Tibial artery (tissue), 4 donors: Measurements from ENCODE around the gene PPP6R2.
A peak's percentile ranks its signal among the peaks of the same experiment; 100 is the strongest.

Experiments used
- DNase-seq, 2 donors: peaks; one replicate each; pipeline ENCODE4 v3.0.0-alpha.2; 2019
- H3K27ac ChIP-seq, 2 donors: fragments of 200-600 bp; sonication (generic) in 1 of 2; 1 replicate in 1 of 2; 2 replicates in 1 of 2; pipeline ENCODE4 v1.5.1; 2018 to 2019; ENCODE audit warnings: mild to moderate bottlenecking in 1 of 2
- H3K27me3 ChIP-seq, 2 donors: fragments of 200-600 bp; sonication (generic) in 1 of 2; one replicate each; pipeline versions ENCODE4 v1.5.1 to v1.6.0; 2016 to 2019
- H3K36me3 ChIP-seq, 3 donors: fragments of 200-600 bp; sonication (generic) in 2 of 3; one replicate each; pipeline ENCODE4 v1.5.1; 2016 to 2019; ENCODE audit warnings: mild to moderate bottlenecking in 2 of 3
- H3K4me1 ChIP-seq, 4 donors: fragments of 200-600 bp; sonication (generic) in 2 of 4; 1 replicate in 3 of 4; 2 replicates in 1 of 4; pipeline ENCODE4 v1.5.1; 2016 to 2019
- H3K4me3 ChIP-seq, 2 donors: fragments of 200-600 bp; sonication (generic) in 1 of 2; 1 replicate in 1 of 2; 2 replicates in 1 of 2; pipeline ENCODE4 v1.5.1; 2018 to 2019; ENCODE audit warnings: mild to moderate bottlenecking in 2 of 2
- H3K9me3 ChIP-seq, 3 donors: fragments of 200-600 bp; sonication (generic) in 1 of 3; one replicate each; pipeline ENCODE4 v1.5.1; 2016 to 2019
- CTCF ChIP-seq, 2 experiments: fragments of 200-600 bp in 1 of 2; fragments of 450-650 bp in 1 of 2; IDR thresholded peaks; one replicate each; pipeline ENCODE4 v1.5.1; 2017 to 2019; ENCODE audit warnings: antibody characterized with exemption in 2 of 2, mild to moderate bottlenecking in 1 of 2, moderate library complexity in 1 of 2
- intact Hi-C: fragments of 100-400 bp; cut with DNase I; formaldehyde crosslinking; loops from one replicate; pipeline ENCODE4 v1.15.0; 2023; ENCODE audit warnings: low total_unique reads

PPP6R2 gene

GRCh38 chr22:50301581-50301991, 41.5 kb upstream of the PPP6R2 start:
- Histone ChIP-seq H3K36me3 (peaks cover 0 to 5% (median 0%) of the 10 kb centered on the region in 3 donors), H3K9me3 (no peaks in the 10 kb centered on the region), H3K4me1 (peaks cover 25 to 93% (median 91%) of the 10 kb centered on the region in 4 donors), H3K27ac (peak overlapping the region; percentile 92 to 95), H3K27me3 (no peaks in the 10 kb centered on the region), H3K4me3 (peak overlapping the region; percentile 2 to 46)
- DNase-seq = no peak
- intact Hi-C loops = loop anchor here (10.0 kb wide), 1 partner anchor 337 kb away; the partner anchor contains the start of gene PIM3
- TF ChIP-seq CTCF (IDR thresholded peaks at IDR 0.05) = no peak

GRCh38 chr22:50302041-50302541, 41.0 kb upstream of the PPP6R2 start:
- Histone ChIP-seq H3K36me3 (peaks cover 0 to 5% (median 0%) of the 10 kb centered on the region in 3 donors), H3K4me3 (peak overlapping the region in 1 of 2 donors; percentile 46), H3K27me3 (no peaks in the 10 kb centered on the region), H3K27ac (peak overlapping the region; percentile 92 to 95), H3K4me1 (peaks cover 25 to 88% (median 86%) of the 10 kb centered on the region in 4 donors), H3K9me3 (no peaks in the 10 kb centered on the region)
- intact Hi-C loops = loop anchor here (10.0 kb wide), 1 partner anchor 337 kb away; the partner anchor contains the start of gene PIM3
- DNase-seq = no peak
- no peak for TF ChIP-seq CTCF (IDR thresholded peaks at IDR 0.05)

- Histone ChIP-seq H3K27me3 (no peaks in the 10 kb centered on the region), H3K36me3 (peaks cover 0 to 5% (median 0%) of the 10 kb centered on the region in 3 donors), H3K4me1 (peaks cover 25 to 83% (median 81%) of the 10 kb centered on the region in 4 donors), H3K4me3 (no peak overlapping the region), H3K9me3 (no peaks in the 10 kb centered on the region), H3K27ac (peak overlapping the region; percentile 92 to 95)
- DNase-seq = no peak
- no peak for TF ChIP-seq CTCF (IDR thresholded peaks at IDR 0.05)
- intact Hi-C loops = loop anchor here (10.0 kb wide), 1 partner anchor 338 kb away; the partner anchor contains the start of gene PIM3
Measured at GRCh38 chr22:50302564-50302963, 40.6 kb upstream of the PPP6R2 start.

GRCh38 chr22:50303515-50303847, 39.6 kb upstream of the PPP6R2 start:
- Histone ChIP-seq H3K36me3 (peaks cover 0 to 5% (median 0%) of the 10 kb centered on the region in 3 donors), H3K27me3 (no peaks in the 10 kb centered on the region), H3K4me1 (peaks cover 25 to 82% (median 81%) of the 10 kb centered on the region in 4 donors), H3K27ac (peak overlapping the region; percentile 92 to 95), H3K4me3 (peak overlapping the region in 1 of 2 donors; percentile 72), H3K9me3 (no peaks in the 10 kb centered on the region)
- DNase-seq = no peak
- TF ChIP-seq CTCF (IDR thresholded peaks at IDR 0.05) = no peak
- intact Hi-C loops = loop anchor here (10.0 kb wide), 1 partner anchor 339 kb away; the partner anchor contains the start of gene PIM3

- DNase-seq = peak; percentile 70 to 84
- Histone ChIP-seq H3K4me1 (peaks cover 25 to 82% (median 81%) of the 10 kb centered on the region in 4 donors), H3K36me3 (peaks cover 0 to 5% (median 0%) of the 10 kb centered on the region in 3 donors), H3K4me3 (peak overlapping the region; percentile 72 to 86), H3K9me3 (no peaks in the 10 kb centered on the region), H3K27me3 (no peaks in the 10 kb centered on the region), H3K27ac (peak overlapping the region; percentile 92 to 95)
- TF ChIP-seq CTCF (IDR thresholded peaks at IDR 0.05) = no peak
- intact Hi-C loops = loop anchor here (10.0 kb wide), 1 partner anchor 339 kb away; the partner anchor contains the start of gene PIM3
Measured at GRCh38 chr22:50303848-50304527, 39.1 kb upstream of the PPP6R2 start.
